Lower leg skin (tissue), 3 donors: Measurements from ENCODE around the gene CHPF.

Experiments used
- CTCF ChIP-seq, 3 donors: fragments of 450-650 bp; IDR thresholded peaks; one replicate each; pipeline ENCODE4 v1.5.1; 2016; ENCODE audit warnings: antibody characterized with exemption in 3 of 3, mild to moderate bottlenecking in 3 of 3, moderate library complexity in 2 of 3
- POLR2A ChIP-seq, 2 donors: fragments of 450-650 bp; IDR thresholded peaks; one replicate each; pipeline ENCODE4 v1.6.1; 2016 to 2017; ENCODE audit warnings: antibody characterized with exemption in 2 of 2, mild to moderate bottlenecking in 1 of 2, moderate library complexity in 1 of 2

- TF ChIP-seq CTCF (IDR thresholded peaks at IDR 0.05) (no peak), POLR2A (IDR thresholded peaks at IDR 0.05) (no peak)
Observed at GRCh38 chr2:219510512-219511135, 33.0 kb downstream of the CHPF start.
